Measurements from ENCODE around the gene C6orf62.
"Not testable (repeated sequence)": the region's sequence is repeated elsewhere in the genome, so short reads cannot be mapped to it uniquely, and the experiment has no call there.

C6orf62 gene

DNA sequence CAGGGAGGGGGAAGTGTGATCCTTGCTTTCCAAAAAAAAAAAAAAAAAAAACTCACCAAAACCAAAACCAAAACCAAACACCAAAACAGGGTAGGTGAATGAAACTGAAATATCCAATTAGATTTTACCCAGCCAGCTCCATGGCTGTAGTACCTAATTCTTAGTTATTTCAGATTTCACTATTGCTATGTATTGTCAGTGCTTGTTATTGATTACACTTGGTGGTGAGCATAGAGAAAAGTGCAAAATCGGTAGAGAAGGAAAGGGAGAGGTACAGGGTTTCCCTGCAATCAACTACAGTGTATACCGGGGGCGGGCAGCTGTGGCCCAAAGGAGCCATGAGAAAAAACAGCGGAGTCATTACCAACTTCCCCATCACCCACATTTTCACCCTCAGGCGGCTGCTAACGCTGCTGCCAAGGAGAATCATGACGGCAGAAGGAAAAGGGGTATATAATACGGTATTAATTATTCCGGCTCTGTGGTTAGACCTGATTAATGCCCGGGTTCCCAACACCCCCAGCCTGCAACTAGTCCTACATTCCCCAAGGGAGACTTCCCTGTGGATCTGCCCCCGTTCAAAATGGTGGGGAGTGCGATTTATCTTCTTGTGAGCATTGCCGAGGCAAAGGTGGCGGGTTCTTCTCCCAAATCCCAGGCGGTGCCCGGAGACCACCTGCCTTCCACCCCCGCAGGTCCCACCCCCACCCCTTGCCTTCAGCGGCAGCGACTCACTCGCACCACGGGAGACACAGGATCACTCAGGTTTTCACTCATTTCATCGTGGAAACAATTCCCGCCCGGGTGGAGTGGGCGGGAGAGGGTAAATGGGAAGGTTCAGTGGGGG lies at the start of gene C6orf62:
C6orf62 (minus strand) TSS at position 30 of the 847 bp plus-strand sequence. CDS start 486 bp downstream, outside the sequence.
- DNase-seq (ENCODE audit: low spot score): no peak

DNA sequence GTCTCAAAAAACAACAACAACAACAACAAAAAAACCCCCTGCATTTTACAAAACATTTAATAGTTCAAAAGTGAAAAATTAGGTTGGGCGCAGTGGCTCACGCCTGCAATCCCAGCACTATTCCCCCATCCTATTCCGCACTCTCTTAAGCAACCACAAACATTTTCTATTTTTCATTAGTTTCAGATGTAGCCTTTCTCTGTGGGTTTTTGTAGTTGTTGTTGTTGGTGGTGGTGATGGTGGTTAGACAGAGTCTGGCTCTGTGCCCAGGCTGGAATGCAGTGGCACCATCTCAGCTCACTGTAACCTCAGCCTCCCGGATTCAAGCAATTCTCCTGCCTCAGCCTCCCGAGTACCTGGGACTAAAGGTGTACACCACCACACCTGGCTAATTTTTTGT lies 49.4 kb upstream of the C6orf62 start:
- no peak for DNase-seq (ENCODE audit: low spot score)

DNA sequence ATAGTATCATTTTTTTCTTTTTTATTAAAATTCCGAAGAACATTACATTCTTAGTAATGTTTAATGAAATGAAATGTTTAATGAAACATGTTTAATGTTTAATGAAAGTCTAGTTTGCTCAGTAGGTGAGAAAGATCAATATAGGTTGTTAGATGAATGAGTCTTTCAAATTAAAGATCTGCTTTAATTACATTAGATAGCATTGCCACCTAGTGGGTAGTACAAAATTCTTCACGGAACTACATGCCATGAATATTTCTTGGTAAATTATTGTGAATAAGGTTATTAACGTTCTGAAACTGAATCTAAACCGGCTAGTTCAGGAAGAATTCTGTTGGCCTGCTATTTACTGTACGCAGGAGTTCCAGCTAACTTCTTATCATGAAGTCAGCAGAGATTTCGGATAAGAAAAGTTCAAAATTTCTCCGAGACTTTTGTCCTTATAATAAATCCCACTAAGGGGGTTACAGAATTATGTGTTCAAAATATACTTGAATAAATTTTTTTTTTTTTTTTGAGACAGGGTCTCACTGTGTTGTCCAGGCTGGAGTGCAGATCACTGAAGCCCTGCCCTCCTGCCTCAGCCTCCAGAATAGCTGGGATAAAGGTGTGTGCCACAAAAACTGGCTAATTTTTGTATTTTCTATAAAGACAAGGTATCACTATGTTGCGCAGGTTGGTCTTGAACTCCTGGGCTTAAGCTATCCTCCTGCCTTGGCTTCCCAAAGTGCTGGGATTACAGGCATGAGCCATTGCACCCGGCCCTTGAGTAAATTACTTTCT lies 47.9 kb upstream of the C6orf62 start:
- DNase-seq (ENCODE audit: low spot score): no peak

DNA sequence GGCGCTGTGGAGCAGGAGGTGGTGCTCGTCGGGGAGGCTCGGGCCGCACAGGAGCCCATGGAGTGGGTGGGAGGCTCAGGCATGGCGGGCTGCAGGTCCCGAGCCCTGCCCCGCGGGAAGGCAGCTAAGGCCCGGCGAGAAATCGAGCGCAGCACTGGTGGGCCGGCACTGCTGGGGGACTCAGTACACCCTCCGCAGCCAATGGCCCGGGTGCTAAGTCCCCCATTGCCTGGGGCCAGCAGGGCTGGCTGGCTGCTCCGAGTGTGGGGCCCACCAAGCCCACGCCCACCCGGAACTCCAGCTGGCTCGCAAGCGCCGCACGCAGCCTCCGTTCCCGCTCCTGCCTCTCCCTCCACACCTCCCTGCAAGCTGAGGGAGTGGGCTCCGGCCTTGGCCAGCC lies 47.0 kb upstream of the C6orf62 start:
- DNase-seq (ENCODE audit: low spot score): not testable (repeated sequence)

DNA sequence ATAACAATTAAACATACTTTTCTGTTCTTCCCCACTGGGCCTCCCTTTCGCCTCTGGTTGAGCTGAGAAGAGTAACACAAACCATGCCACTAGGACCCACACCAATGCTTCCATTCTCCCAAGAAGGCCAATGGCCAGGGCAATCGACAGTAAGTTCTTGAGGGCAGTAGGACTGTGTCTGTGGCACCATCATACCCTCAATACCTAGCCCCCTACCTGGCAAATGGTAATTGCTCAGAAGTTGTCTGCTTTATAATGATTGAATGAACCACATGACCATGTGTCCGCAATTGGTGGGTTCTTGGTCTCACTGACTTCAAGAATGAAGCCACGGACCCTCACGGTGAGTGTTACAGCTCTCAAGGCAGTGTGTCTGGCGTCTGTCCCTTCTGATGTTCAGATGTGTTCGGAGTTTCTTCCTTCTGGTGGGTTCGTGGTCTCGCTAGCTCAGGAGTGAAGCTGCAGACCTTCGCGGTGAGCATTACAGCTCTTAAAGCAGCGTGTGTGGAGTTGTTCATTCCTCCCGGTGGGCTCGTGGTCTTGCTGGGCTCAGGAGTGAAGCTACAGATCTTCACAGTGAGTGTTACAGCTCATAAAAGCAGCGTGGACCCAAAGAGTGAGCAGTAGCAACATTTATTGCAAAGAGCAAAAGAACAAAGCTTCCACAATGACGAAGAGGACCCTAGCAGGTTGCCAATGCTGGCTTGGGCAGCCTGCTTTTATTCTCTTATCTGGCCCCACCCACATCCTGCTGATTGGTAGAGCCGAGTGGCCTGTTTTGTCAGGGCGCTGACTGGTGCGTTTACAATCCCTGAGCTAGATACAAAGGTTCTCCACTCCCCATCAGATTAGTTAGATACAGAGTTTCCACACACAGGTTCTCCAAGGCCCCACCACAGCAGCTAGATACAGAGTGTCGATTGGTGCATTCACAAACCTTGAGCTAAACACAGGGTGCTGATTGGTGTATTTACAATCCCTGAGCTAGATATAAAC lies 46.2 kb upstream of the C6orf62 start:
- not testable (repeated sequence) for DNase-seq (ENCODE audit: low spot score)

DNA sequence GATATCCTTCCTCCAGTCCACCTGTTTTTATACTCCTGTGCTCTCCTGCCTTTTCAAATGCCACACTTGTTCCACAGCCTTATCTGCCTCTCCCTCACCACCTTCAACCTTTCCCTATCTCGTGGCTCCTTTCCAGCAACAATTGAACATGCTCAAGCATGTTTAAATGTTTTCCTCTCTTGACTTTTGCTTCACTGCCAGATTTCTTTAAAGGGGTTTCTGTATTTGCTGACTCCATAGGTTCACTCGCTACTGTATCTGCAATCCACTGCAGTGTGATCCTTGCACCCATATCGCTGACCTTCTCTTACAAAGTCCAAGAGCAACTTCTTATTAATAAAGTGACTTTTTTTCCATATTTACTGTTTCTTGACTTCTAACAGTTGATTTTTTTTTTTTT lies 44.6 kb upstream of the C6orf62 start:
- DNase-seq (ENCODE audit: low spot score): no peak

DNA sequence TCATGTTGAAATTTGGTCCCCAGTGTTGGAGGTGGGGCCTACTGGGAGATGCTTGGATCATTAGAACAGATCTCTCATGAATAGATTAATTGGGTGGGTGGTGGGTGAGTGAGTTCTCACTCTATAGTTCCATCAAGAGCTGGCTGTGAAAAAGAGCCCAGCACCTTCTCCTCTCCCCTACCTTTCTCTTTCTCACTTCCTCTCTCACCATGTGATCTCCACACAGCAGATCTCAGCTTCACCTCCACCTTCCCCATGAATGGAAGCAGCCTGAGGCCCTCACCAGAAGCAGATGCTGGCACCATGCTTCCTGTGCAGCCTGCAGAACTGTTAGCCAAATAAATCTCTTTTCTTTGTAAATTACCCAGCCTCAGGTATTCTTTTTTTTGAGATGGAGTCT lies 42.9 kb upstream of the C6orf62 start:
- DNase-seq (ENCODE audit: low spot score): no peak

DNA sequence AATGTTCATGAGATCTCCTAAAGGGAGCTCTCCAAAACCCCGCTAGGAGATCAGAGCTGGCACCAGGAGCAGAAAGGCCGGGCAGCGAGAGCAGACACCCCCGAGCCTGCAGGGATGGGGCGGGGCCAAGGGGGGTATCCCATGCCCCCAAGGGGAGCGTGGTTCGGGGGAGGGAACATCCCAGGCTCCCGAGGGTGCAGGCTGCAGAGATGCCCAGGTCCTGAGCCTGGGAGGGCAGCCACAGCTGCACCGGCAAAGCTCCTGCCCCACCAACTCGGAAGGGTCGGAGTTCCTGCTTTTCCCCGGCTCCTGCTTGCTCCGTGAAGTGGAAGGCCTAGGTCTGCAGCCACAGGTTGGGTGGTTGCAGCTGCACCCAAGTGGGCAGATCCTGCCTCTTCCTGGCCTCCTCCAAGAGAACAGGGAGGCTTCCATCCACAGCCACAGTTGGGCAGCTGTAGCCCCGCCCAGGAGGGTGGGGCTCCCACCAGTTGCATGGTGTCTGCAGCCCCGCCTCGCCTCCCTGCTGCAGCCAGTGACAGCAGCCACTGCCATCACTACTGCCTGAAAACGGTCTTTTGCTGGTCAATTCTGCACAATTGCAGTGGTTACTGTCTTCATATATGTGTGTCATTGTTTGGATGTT lies 42.4 kb upstream of the C6orf62 start:
- no peak for DNase-seq (ENCODE audit: low spot score)

DNA sequence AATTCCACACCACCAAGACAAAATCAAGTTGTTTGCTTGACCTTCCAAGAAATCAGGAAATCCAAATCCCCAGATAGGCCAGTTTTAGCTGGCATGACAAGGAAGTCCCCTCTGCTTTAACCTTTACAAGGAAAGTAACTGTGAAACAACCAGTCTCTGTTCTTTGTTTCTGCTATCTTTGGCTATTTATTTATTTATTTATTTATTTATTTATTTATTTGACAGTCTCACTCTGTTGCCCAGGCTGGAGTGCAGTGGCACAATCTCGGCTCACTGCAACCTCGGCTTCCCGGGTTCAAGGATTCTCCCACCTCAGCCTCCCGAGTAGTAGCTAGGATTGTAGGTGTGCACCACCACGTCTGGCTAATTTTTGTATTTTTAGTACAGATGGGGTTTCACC lies 41.3 kb upstream of the C6orf62 start:
- DNase-seq (ENCODE audit: low spot score): no peak

DNA sequence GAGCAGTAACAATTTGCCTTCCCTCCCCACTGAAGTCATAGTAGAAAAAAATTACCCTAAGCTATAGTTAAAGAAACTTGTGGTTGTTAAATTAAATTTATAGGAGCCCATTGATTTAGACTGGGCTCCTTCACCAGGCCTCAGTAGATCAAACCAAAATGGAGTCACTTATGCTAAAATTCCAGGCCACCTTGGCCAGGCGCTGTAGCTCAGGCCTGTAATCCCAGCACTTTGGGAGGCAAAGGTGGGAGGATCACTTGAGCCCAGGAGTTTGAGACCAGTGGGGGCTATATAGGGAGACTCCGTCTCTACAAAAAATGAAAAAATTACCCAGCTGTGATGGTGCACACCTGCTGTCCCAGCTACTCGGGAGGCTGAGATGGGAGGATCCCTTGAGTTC lies 40.8 kb upstream of the C6orf62 start:
- DNase-seq (ENCODE audit: low spot score): no peak

DNA sequence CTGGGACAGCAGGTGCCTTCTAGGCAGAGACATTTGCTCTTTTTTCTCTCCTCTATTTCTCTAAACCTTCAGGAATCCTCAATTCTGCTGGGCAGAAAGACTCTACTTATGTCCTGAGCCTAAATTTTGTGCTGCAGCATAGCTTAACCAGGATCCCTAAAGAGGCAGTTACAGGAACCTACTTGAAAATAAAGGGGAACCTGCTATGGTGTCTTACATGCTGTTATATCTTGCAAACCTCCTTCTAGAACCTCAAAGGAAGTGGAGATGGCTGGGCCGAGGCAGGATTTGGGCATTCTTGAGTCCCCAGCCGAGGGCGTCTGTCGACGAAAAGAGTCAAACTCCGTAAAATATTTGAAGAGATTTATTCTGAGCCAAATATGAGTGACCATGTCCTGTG lies 38.7 kb upstream of the C6orf62 start:
- no peak for DNase-seq (ENCODE audit: low spot score)

DNA sequence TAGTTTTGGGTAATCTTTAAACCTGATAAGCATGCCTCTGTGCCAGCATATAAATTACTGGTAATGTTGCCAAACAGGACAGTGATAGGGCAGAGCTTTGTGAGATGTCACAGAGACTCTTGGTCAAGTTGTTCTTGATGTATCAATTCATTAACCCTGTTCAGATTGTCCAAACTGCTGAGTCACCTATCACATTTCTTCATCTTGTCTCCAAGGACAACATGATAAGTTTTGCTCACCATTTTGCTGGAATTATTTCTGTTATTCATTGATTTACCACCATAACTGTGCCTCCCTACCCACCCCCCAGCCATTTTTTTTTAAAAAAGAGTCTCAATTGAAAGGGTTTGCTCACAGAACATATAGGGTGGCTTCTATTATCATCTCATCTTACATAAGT lies 36.3 kb upstream of the C6orf62 start:
- no peak for DNase-seq (ENCODE audit: low spot score)

DNA sequence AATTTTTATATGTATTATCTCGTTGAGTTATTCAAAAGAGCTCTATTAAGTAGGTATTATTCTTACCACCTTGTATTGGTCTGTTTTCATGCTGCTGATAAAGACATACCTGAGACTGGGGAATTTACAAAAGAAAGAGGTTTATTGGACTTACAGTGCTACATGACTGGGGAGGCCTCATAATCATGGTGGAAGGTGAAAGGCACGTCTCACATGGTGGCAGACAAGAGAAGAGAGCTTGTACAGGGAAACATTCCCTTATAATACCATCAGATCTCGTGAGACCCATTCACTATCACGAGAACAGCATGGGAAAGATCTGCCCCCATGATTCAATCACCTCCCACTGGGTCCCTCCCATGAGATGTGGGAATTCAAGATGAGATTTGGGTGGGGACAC lies 35.4 kb upstream of the C6orf62 start:
- not testable (repeated sequence) for DNase-seq (ENCODE audit: low spot score)

DNA sequence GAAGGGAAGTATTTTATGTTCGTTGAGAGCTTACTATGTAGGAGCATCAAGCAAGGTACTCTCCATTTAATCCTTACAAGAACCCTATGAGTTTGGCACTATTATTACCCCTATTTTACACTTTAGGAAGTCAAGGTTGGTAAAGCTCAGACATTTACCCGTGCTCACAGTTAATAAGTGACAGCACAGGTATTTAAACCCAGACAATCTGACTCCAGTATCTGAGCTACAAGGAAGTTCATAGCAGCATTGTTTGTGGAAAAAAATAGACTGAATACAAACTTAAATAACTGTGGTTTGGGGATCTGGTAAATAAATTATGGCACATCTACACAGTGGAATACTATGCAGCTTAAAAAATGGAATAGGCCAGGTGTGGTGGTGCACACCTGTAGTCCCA lies 34.6 kb upstream of the C6orf62 start:
- DNase-seq (ENCODE audit: low spot score): no peak

DNA sequence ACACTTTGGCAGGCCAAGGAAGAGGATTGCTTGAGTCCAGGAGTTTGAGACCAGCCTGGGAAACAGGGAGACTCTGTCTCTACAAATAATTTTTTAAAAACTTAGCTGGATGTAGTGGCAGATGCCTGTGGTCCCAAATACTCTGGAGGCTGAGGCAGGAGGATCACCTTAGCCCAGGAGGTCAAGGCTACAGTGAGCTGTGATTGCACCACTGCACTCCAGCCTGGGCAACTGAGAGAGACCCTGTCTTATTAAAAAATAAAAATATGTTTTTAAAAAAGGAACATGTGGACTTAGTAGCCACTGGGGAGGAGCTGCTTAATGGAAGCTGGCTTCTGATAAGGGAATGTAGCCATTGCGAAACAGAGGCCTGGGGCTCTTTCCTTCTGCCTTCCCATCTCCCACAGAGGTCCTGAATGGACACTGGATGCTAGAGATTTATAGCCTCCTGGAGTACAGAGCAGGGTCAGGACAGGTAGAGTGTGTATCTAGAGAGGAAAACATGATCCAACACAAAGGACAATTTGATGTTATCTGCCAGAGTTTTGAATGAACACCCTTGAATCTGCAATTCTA lies 34.1 kb upstream of the C6orf62 start:
- no peak for DNase-seq (ENCODE audit: low spot score)

DNA sequence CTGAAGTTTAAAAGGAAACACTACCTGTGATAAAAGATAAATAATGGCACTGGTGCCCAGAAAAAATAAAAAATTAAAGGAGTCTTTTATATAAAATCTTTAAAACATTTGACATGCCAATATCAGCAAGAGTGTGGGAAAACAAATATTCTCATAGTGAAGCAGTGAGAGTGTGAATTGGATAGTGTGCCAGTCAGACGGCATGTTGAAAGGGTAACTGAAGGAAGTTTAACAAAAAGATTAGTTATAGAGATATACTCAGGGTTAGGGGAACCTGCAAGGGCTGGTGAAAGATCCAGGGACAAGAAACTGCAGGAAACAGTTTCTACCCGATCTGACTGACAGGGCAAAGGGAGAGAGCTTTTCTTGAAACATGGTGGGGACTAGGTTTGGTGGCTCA lies 33.5 kb upstream of the C6orf62 start:
- no peak for DNase-seq (ENCODE audit: low spot score)

DNA sequence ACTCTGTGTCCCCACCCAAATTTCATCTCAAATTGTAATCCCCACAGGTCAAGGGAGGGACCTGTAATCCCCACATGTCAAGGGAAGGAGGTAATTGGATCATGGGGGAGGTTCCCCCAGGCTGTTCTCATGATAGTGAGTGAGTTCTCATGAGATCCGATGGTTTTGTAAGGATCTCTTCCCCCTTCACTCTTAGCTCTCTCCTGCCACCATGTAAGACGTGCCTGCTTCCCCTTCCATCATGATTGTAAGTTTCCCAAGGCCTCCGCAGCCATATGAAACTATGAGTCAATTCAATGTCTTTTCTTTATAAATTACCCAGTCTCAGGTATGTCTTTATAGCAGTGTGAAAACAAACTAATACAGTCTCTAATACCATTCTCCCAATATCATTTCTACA lies 31.9 kb upstream of the C6orf62 start:
- DNase-seq (ENCODE audit: low spot score): not testable (repeated sequence)

DNA sequence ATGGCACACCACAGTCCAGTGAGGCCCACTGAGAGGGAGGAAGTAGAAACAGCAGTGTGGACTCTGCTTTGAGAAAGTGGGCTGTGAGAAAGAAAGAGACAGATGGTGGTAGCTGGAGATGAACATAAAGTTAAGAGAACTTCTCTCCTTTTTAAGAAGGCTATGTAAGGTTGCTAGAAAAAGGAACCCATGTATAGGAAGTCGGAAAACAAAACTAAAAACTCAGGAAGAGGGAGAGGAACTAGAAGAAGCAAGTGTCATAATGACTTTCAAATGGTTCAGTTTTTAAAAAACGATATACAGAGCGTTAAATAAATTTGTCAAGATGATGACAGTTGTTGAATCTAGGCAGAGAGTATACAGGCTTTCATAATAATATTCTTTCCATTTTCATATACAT lies 30.3 kb upstream of the C6orf62 start:
- DNase-seq (ENCODE audit: low spot score): no peak

DNA sequence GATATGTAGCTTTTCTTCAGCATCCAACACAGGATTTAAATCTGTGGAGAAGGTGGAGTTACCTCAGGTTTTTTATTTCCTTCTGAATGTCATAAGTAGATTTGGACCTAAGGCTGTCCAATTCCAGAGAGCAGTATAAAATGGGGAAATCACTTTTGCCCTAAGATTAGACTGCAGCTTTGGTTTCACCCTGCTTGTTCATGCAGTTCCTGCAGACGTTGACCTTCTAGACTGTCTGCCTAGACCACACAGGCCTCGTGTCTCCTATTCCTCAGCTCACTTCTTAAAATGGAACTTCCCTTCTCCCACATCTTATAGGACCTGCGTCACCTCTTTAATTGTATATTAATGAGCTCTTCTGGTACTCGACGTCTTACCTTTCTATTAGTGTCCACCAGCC lies 26.0 kb upstream of the C6orf62 start:
- DNase-seq (ENCODE audit: low spot score): no peak

DNA sequence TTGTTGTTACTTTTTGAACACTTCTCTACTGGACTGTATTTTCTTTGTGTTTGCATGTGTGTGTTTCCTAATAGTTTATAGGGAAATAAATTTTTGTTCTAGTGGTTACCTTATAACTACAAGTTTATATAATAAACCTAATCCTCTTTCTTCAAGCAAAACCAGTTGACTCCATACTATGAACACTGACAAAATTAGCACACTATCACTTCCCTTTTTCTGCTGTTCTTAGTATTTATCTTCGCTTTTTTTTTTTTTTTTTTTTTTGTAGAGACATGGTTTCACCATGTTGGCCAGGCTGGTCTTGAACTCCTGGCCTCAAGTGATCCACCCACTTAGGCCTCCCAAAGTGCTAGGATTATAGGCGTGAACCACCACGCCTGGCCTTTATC lies 25.0 kb upstream of the C6orf62 start:
- DNase-seq (ENCODE audit: low spot score): no peak

DNA sequence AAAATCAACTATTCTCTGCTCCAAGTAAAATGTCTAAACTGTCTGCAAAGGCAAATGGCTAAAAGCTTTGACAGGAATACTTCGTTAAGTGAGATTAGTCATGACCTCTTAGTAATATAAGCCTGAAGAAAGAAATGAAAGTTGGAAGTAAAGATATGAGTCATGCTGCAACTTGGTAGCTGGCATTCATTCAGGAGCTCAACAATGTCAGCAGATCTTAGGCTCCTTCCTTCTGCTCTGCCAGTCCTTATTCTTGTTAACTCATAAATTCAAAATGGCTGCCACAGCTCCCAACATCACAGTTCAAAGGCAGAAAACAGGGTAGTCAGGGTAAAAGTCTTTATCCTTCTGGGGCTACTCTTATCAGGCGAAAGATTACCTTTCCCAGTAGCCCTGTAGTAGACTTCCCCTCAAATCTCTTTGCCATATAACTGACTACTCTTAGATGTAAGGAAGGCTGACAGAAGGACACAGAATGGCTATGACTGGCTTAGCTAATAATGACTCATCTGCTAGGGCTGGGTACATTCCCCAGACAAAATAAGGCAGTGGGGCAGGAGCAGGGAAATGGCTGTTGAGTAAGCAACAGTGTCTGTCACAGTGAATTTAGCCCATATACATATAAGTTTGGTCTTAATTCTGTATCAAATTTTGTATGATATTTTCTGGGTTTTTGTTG lies 24.4 kb upstream of the C6orf62 start:
- no peak for DNase-seq (ENCODE audit: low spot score)

All from HuH-7 (cell line).